Putamen (tissue), 1 donor: ENCODE results near the gene VANGL1.

ENCODE experiments used
- DNase-seq: peaks from one replicate; pipeline ENCODE4 v3.0.0-alpha.2; 2016; ENCODE audit warnings: low spot score

VANGL1 gene

DNA sequence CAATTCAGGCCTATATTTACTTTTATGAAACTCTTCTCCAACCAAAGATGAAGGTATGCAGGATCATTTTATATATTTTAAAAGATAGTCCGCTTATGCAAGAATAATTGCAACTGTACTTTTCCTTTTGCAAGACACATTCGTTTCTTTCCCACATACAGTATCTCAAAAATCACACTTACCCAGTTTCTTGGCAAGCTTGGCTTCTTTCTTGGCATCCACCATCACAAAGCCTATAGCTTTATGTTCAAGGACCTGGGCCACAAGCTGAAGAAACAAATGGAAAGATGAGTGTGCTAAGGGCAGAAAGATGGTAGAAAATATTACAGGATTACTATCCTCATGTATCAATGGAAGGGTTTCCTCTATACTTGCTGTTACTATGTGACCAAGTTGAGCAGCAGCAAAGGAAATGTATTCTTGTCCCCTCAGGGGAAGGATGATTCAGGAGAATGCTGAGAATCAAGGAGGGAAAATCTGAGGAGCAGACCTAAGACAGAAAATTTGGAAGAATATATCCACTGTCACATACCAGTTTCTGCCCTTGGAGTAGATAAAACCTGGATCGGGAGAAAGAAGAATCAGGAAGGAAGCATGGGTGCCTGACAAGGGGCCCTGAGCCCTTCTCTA is 103.0 kb downstream of the VANGL1 start:
- no peak for DNase-seq

DNA sequence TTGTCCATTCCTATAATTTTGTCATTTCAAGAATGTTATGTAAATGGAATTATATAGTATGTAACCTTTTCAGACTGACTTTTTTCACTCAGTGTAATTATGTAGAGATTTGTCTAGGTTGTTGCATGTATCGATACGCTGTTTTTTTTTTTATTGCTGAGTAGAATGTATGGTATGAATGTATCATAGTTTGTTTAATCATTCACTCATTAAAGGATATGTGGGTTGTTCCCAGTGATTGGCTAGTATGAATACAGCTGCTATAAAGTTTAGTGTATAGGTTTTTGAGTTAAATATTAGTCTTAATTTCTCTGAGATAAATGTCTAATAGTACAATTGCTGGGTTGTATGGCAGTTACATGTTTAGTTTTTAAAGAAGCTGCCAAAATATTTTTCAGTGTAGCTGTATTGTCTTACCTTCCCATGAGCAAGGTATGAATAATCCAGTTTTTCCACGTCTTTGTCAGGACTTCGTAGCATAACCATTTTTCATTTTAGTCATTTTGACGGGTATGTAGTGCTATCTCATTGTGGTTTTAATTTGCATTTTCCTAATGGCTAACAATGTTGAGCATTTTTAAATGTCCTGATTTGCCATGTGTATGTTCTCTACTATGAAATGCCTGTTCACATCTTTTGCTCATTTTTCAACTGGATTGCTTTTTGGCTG is 104.4 kb downstream of the VANGL1 start:
- DNase-seq = no peak
